ENCODE measurements around the gene GNAI2.
"Not testable (repeated sequence)": the region's sequence is repeated elsewhere in the genome, so short reads cannot be mapped to it uniquely, and the experiment has no call there.

Gene GNAI2

DNA sequence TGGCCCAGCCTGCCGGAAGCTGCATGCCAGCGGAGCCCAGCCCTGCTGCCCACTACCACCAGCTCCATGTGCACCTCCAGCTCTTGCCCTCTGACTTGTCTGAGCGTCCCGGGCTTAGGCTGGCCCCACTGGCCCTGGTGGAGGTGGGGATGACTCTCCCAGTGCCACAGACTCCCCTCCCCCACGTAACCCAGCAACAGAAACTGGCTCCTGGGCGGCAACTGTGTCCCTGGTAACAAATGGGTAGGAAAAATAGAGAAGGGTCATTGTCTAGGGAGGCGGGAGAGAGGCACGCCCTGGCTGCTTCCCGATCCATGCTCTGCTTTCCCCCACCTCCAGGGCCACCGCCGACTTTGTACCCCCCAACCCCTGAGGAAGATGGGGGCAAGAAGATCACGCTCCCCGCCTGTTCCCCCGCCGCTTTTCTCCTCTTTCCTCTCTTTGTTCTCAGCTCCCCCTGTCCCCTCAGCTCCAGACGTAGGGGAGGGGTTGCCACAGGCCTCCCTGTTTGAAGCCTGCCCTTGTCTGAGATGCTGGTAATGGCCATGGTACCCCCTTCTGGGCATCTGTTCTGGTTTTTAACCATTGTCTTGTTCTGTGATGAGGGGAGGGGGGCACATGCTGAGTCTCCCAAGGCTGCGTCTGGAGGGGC lies 22.2 kb downstream of the GNAI2 start:
- peaks cover 28% of the 10 kb centered on the region for H3K4me1 Mint-ChIP-seq

DNA sequence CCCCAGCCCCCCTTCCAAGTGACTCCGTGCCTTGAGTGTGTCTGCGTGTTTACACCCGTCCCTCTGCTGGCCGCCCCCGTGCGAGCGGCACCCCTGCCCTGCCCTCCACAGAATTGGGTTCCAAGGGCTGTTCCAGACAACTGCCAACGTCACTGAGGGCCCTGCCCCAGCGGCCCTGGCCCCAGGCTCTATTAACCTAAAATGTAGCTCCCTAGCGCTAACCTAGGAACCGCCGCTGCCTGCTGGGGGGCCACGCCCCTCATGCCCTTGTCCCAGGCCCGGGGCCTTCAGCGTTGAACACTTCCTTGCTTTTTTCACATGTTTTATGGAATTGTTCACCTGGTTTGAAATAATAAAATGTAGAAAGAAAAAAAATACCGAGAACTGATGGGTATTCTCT lies 23.0 kb downstream of the GNAI2 start:
- H3K27ac Mint-ChIP-seq, result peak overlapping the region; percentile 88
- DNase-seq (ENCODE audit: low spot score in 2 of 2) (no peak), ATAC-seq (no peak)
- H3K4me3 Mint-ChIP-seq, result peak overlapping the region; percentile 66
- H3K9me3 Mint-ChIP-seq, result no peaks in the 10 kb centered on the region
- peaks cover 21% of the 10 kb centered on the region for H3K4me1 Mint-ChIP-seq
- peaks cover 97% of the 10 kb centered on the region for H3K36me3 Mint-ChIP-seq

More for the DNA sequence above, 22.2 kb downstream of the GNAI2 start:
- H3K36me3 Mint-ChIP-seq, result peaks cover 97% of the 10 kb centered on the region
- H3K27ac Mint-ChIP-seq, result peak overlapping the region; percentile 88
- ATAC-seq (no peak), DNase-seq (ENCODE audit: low spot score in 2 of 2) (no peak)
- no peak overlapping the region for H3K4me3 Mint-ChIP-seq
- H3K9me3 Mint-ChIP-seq, result no peaks in the 10 kb centered on the region

DNA sequence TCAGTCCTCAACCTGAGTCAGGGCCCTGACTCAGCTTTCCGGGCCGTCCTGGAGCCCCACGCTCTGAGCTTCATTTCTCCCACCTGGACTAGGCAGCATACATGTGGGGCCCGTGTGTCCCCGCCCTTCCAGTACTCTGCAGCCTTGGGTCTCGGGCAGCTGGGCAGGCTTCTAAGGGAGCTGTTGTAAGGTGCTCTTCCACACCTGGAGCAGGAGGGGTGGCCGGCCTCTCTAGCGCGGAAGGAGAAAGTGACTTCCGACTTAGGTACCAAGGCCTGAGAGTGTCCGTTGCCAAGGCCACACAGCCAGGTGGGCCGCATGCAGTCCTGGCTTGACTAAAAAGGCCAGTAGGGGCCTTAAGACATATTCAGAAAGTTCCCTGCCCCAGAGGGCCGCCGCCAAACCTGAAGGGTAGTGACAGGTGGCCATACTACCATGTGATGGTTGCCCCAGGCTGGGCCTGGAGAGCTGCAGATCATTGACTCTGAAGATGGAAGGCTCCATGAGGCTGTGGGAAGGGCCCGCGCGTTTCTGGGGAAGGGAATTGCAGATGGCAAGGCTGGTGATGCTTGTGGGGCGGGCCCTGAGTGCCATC lies 23.5 kb downstream of the GNAI2 start:
- ATAC-seq (peak; percentile 39), DNase-seq (ENCODE audit: low spot score in 2 of 2) (no peak)
- peak overlapping the region; percentile 66 for H3K4me3 Mint-ChIP-seq
- peaks cover 16% of the 10 kb centered on the region for H3K4me1 Mint-ChIP-seq
- peaks cover 94% of the 10 kb centered on the region for H3K36me3 Mint-ChIP-seq
- H3K27ac Mint-ChIP-seq, result peak overlapping the region; percentile 88
- H3K9me3 Mint-ChIP-seq, result no peaks in the 10 kb centered on the region

DNA sequence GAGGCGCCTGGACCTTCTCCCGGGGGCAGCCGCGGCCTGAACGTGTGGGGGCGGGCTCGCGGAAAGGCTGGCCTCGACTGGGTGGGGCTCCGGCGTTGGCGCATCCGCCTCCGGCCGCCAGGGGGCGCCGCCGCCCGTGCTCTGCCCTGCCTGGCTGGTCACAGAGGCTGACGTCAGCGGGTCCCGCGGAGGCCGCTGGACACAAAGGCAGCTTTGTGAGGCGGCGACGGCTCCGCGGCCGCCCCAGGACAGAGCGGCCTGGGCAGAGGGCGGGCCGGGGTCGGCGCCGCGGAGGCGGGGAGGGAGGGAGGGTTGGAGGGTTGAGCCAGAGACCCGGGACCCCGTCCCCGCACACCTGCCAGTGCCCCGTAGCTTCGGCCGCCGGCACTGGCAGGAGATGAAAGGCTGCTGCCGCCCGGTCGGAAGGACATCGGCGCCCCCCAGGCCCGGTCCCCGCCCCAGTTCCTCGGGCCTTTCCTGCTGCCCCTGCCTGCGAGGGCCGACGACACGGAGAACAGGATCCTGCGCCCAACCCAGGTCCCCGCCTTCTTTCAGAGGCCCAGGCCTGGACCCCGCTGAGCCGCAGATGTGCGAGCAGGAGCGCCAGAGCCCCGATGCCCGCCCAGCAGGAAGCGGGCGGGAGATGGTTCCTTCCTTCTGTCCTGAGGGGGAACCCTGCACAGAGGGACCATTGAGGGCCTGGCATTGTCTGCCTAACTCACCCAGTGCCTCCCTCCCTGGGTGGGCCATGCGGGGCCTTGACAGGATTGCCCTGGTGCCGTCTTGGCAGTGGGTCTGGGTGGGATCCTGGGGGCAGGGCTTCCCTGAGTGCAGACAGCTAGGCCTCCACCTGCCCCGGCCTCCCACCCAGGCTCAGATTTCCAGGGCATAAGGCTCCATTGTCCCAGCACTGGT lies 24.3 kb downstream of the GNAI2 start:
- Mint-ChIP-seq H3K9me3 (no peaks in the 10 kb centered on the region), H3K4me3 (peak overlapping the region; percentile 66), H3K36me3 (peaks cover 87% of the 10 kb centered on the region), H3K27ac (peak overlapping the region; percentile 88), H3K4me1 (peaks cover 12% of the 10 kb centered on the region)
- ATAC-seq (peak; percentile 94), DNase-seq (ENCODE audit: low spot score in 2 of 2) (peak; percentile 94)

DNA sequence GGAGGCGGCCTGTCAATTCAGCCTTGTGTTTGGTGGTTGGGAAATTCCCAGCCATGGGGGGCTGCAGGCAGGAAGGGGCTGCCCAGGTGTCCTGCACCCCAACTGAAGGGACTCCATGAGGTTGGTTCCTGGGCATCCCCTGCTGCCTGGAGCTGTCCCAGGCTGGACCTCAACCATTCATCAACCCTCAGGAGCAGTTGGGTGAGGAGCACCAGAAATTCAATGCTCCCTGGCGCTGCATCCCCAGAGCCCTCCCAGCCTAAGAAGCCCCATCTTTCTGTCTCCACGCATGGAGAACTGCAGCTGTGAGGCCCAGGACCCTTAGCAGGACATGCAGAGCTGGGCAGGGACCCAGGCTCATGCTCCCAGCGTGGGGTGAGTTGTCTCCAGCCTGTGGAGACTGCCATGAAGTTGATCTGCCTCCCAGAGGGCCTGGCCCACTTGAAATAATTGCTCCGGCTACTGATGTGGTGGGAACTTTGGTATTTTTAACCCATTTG lies 25.0 kb downstream of the GNAI2 start:
- ATAC-seq (no peak), DNase-seq (ENCODE audit: low spot score in 2 of 2) (no peak)
- Mint-ChIP-seq H3K27ac (peak overlapping the region; percentile 88), H3K36me3 (peaks cover 80% of the 10 kb centered on the region), H3K4me3 (peak overlapping the region; percentile 66), H3K9me3 (no peaks in the 10 kb centered on the region), H3K4me1 (peaks cover 12% of the 10 kb centered on the region)

DNA sequence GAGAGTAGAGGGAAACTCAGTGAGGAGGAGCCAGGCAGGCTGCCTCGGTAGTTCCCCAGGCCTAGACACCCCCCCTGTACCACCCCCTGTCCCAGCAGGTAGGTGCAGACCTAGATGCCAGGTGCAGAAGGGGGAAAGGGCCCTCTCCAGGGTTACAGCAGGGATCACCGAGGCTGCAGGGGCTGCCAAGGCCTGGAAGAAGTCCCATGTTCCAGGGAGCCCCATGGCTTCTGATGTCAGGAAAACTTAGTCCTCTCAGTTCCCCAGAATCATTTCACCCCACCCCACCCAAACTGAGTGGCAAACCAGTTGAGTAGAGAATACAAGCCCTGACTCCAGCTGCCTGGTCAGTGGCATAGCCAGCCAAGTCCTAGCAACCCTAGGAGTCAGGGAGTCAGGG lies 25.5 kb downstream of the GNAI2 start:
- Mint-ChIP-seq H3K36me3 (peaks cover 74% of the 10 kb centered on the region), H3K4me3 (peak overlapping the region; percentile 66), H3K27ac (no peak overlapping the region), H3K4me1 (peaks cover 12% of the 10 kb centered on the region), H3K9me3 (no peaks in the 10 kb centered on the region)
- no peak for ATAC-seq
- DNase-seq (ENCODE audit: low spot score in 2 of 2), result no peak

DNA sequence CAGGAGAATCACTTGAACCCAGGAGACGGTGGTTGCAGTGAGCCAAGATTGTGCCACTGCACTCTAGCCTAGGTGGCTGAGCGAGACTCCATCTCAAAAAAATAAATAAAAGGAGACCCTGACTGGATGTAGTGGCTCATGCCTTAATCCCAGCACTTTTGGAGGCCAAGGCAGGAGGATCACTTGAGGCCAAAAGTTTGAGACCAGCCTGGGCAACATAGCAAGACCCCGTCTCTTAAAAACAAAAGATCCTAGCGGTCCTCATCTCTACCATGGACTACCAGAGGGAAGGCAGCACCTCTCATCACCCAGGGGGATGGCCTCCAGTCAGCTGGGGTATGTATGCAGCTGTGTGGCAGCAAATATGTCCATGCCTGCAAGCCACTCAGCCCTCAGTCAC lies 26.2 kb downstream of the GNAI2 start:
- H3K4me1 Mint-ChIP-seq, result peaks cover 12% of the 10 kb centered on the region
- not testable (repeated sequence) for H3K27ac Mint-ChIP-seq; H3K4me3 Mint-ChIP-seq; DNase-seq (ENCODE audit: low spot score in 2 of 2); ATAC-seq; H3K9me3 Mint-ChIP-seq
- peaks cover 67% of the 10 kb centered on the region for H3K36me3 Mint-ChIP-seq

DNA sequence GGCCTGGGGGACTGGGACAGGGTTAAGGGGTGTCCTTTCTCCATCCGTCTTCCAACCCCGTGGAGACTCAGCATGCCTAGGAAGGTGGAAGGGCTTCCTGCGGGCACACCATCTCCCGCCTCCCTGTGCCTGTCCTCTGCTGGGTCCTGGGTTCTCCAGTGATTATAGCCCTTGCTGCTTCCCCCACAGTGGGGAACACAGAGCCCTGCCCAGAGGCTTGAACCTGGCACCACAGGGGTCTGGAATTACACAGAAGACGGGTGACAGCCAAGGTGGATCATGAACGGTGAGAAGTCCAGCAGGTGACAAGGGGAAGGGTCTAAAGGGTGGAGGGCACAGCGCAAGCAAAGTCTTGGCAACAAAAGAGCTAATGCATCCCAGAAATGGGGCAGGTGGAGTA lies 26.8 kb downstream of the GNAI2 start:
- Mint-ChIP-seq H3K36me3 (peaks cover 62% of the 10 kb centered on the region), H3K4me1 (peaks cover 12% of the 10 kb centered on the region), H3K27ac (no peak overlapping the region), H3K9me3 (no peaks in the 10 kb centered on the region), H3K4me3 (no peak overlapping the region)
- no peak for ATAC-seq
- DNase-seq (ENCODE audit: low spot score in 2 of 2), result no peak

DNA sequence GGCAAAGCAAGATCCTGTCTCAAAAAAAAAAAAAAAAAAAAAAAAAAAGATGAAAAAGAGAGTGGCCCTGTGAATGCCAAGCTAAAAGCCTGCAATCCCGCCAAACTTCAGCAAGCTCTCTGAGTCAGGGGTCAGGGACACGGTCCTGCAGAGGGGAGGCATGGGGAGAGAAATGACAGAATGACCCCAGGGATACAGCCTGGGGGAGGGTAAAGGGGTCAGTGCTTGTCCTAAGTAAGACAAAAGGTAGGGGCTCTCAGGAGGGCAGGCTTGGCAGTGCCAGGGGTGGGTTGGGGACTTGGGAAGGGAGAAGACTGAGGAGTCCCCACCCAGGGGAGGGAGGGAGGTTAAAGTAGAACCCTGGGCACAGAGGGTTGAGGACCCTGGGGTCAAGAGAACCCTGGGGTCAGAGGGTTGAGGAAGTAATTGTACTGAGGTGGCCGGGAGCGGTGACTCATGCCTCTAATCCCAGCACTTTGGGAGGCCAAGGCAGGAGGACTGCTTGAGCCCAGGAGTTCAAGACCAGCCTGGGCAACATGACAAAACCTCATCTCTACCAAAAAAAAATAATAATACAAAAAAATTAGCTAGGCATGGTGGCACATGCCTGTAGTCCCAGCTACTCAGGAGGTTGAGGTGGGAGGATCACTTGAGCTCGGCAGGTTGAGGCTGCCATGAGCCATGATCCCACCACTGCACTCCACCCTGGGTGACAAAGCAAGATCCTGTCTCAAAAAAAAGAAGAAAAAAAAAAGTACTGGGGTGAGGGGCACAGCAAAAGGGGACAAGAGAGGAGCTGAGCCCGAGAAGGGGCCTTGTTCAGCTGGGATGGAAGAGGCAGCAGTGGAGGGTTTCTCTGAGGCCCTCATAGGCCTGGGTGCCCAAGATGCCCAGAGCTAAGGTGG lies 27.7 kb downstream of the GNAI2 start:
- Mint-ChIP-seq H3K4me3 (no peak overlapping the region), H3K9me3 (no peaks in the 10 kb centered on the region)
- no peak for ATAC-seq

DNA sequence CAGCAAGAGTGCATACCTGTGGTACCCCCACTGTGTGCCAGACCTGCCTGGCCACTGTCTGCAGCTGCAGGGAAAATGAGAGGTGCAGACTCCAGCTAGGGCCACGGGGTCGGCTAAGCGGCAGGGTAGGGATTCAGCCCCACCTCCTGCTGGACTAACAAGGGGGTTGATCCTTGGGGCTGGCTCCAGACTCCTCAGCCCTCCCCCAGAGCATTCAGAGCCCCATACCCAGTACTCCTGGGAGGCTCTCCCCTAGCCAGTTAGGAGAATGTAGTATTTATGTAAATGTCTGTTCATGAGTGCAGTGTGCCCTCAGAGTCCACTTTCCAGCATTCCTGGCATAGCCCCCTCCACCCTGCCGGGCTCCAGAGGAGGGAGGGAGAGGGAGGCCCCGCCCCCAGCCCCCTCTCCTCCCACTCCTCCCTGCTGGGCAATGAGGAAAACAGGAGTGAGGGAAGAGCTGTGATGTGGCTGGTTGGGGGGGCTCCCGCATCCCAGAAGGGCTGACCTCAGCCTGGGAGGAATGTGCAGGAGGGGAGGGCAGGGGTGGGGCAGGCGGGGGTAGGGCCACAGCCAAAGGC lies 28.5 kb downstream of the GNAI2 start:
- H3K4me1 Mint-ChIP-seq, result peaks cover 6% of the 10 kb centered on the region
- no peaks in the 10 kb centered on the region for H3K9me3 Mint-ChIP-seq
- peak overlapping the region; percentile 29 for H3K27ac Mint-ChIP-seq
- DNase-seq (ENCODE audit: low spot score in 2 of 2), result no peak
- no peak for ATAC-seq
- no peak overlapping the region for H3K4me3 Mint-ChIP-seq
- H3K36me3 Mint-ChIP-seq, result peaks cover 45% of the 10 kb centered on the region

More for the DNA sequence above, 27.7 kb downstream of the GNAI2 start:
- Mint-ChIP-seq H3K27ac (peak overlapping the region; percentile 29), H3K4me1 (peaks cover 10% of the 10 kb centered on the region), H3K36me3 (peaks cover 52% of the 10 kb centered on the region)
- DNase-seq (ENCODE audit: low spot score in 2 of 2), result no peak

DNA sequence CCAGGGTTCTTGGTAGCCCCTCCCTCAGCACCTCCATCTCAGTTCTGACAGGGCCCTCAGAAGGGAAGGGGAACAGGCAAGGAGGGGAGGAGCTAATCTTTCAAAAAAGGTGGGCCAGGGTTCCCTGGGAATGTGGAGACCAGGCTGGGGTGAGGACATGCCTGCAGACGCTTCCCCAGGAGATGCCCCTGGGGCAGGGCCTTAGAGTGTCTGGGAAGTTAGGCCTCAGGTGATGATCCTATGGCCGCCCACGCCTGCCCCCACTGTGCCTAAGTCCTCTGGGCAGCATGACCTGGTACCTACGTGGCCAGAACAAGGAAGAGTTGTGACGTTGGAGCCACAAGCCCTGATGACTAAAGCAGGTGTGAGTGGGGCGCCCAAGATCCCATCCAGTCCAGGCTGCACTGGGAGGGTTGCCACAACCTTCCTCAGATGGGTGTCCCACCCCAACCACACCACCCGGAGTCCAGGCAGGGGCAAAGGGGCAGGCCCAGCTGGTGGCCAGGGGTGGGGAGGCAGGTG lies 29.0 kb downstream of the GNAI2 start:
- Mint-ChIP-seq H3K9me3 (no peaks in the 10 kb centered on the region), H3K27ac (no peak overlapping the region), H3K4me1 (no peaks in the 10 kb centered on the region), H3K36me3 (peaks cover 39% of the 10 kb centered on the region), H3K4me3 (no peak overlapping the region)
- ATAC-seq, result no peak
- no peak for DNase-seq (ENCODE audit: low spot score in 2 of 2)

DNA sequence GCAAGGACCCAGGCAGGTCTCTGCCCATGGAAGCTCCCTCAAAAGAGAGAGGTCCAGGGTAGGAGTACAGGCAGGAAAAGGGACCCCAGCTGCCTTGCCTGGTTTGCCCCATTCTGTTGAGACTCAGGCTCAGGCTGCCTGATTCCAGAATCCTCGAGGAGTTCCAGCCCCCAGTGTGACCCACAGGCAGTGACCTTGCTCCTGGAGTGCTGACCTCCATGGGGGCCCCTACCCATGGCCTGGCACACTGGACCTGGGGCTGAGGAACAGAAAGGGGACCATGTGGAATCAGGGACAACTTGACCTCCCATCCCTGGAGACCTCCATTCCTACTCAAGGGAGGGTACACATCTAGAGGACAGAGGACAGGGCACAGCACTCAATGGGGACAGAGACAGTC lies 29.6 kb downstream of the GNAI2 start:
- H3K27ac Mint-ChIP-seq, result no peak overlapping the region
- DNase-seq (ENCODE audit: low spot score in 2 of 2) (no peak), ATAC-seq (no peak)
- peaks cover 34% of the 10 kb centered on the region for H3K36me3 Mint-ChIP-seq
- H3K9me3 Mint-ChIP-seq, result no peaks in the 10 kb centered on the region
- no peak overlapping the region for H3K4me3 Mint-ChIP-seq
- no peaks in the 10 kb centered on the region for H3K4me1 Mint-ChIP-seq

DNA sequence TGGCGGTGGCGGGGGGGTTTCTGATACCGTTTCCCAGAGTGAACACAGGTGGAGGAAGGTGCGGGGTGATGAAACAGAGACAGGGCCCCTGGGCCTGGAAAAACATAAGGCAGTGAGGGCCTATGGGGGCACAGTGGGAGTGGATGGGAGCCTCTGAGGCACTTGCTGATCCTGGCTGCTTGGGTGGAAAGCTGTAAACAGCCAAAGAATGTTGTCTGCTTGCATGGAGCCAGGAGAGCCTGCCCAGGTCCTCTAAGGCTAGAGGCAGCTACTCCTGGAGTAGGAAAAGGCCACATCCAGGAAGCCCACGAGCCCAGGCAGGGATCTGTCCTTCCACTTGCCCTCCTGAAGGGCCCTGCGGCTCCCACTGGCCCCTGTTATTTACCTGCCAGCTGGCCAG lies 30.0 kb downstream of the GNAI2 start:
- Mint-ChIP-seq H3K9me3 (no peaks in the 10 kb centered on the region), H3K27ac (no peak overlapping the region), H3K36me3 (peaks cover 29% of the 10 kb centered on the region), H3K4me1 (no peaks in the 10 kb centered on the region), H3K4me3 (no peak overlapping the region)
- no peak for DNase-seq (ENCODE audit: low spot score in 2 of 2)
- no peak for ATAC-seq

DNA sequence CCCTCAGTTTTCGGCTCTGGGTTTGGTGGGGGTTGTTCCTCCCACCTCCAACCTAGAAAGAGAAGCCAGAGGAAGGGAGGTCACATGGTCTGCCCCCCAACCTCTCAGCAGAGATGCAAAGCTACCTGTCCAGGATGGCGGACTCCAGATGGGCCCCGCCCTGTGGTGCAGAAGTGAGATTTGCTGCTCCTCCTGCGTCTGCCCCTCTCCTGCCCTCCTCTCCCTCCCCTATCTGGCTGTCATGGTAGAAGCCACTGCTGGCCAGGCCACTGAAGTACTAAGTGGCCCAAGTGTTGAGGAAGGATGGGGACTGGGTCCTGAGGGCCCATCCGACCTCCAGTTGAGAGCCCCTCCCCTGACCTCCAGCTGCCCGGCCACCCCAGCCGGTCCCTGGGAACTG lies 30.8 kb downstream of the GNAI2 start:
- H3K27ac Mint-ChIP-seq, result no peak overlapping the region
- DNase-seq (ENCODE audit: low spot score in 2 of 2) (no peak), ATAC-seq (no peak)
- peaks cover 6% of the 10 kb centered on the region for H3K4me1 Mint-ChIP-seq
- H3K9me3 Mint-ChIP-seq, result no peaks in the 10 kb centered on the region
- H3K4me3 Mint-ChIP-seq, result no peak overlapping the region
- H3K36me3 Mint-ChIP-seq, result peaks cover 23% of the 10 kb centered on the region

Data from stimulated activated effector memory CD8-positive, alpha-beta T cell treated with anti-CD3 and anti-CD28 coated beads, Interleukin-12 subunit alpha, Interleukin-12 subunit beta, amount 100 ng/mL, for 72 hours (primary cell).